OCI-LY1 (cell line): ENCODE measurements around the gene IGFN1.

Experiments used
- H2AFZ ChIP-seq: fragments of 200-600 bp; sonication (generic), shearing (Covaris generic); 2 replicates; pipeline ENCODE4 v1.6.0; 2014; ENCODE audit warnings: antibody characterized with exemption, mild to moderate bottlenecking, low read length
- H3F3A ChIP-seq: fragments of 200-600 bp; sonication (generic), shearing (Covaris generic); 2 replicates; pipeline ENCODE4 v1.6.0; 2014; ENCODE audit warnings: mild to moderate bottlenecking, antibody characterized with exemption, low read length, moderate library complexity; ENCODE audit not compliant: insufficient read depth
- H3K27ac ChIP-seq: fragments of 200-600 bp; sonication (generic); 2 replicates; pipeline ENCODE4 v1.5.1; 2014; ENCODE audit warnings: low read length, mixed run types, mild to moderate bottlenecking, low read depth; ENCODE audit not compliant: poor library complexity, severe bottlenecking
- H3K27me3 ChIP-seq: fragments of 200-600 bp; sonication (generic); 2 replicates; pipeline ENCODE4 v1.6.0; 2014; ENCODE audit warnings: antibody characterized with exemption, mild to moderate bottlenecking, low read length, moderate library complexity; ENCODE audit not compliant: insufficient read depth
- H3K36me3 ChIP-seq: fragments of 200-600 bp; sonication (generic); 2 replicates; pipeline ENCODE4 v1.6.1; 2014; ENCODE audit warnings: mild to moderate bottlenecking, antibody characterized with exemption, low read length, moderate library complexity, mixed read lengths; ENCODE audit not compliant: insufficient read depth
- H3K4me1 ChIP-seq: fragments of 200-600 bp; sonication (generic); 2 replicates; pipeline ENCODE4 v1.5.1; 2014; ENCODE audit warnings: mild to moderate bottlenecking, low read length, moderate library complexity; ENCODE audit not compliant: insufficient read depth, severe bottlenecking
- H3K4me2 ChIP-seq: fragments of 200-600 bp; sonication (generic), shearing (Covaris generic); 2 replicates; pipeline ENCODE4 v1.6.1; 2014; ENCODE audit warnings: low read length
- H3K4me3 ChIP-seq: fragments of 200-600 bp; sonication (generic); 2 replicates; pipeline ENCODE4 v1.5.1; 2014; ENCODE audit warnings: low read length, low read depth, mild to moderate bottlenecking, mixed read lengths; ENCODE audit not compliant: poor library complexity, severe bottlenecking
- H3K79me2 ChIP-seq: fragments of 200-600 bp; shearing (Covaris generic); 2 replicates; pipeline ENCODE4 v1.6.1; 2016; ENCODE audit warnings: mixed run types, low read length, mixed read lengths; ENCODE audit not compliant: insufficient read depth
- H3K9ac ChIP-seq: fragments of 200-600 bp; sonication (generic), shearing (Covaris generic); 2 replicates; pipeline ENCODE4 v1.6.1; 2014; ENCODE audit warnings: mild to moderate bottlenecking, low read length, mixed read lengths
- H3K9me2 ChIP-seq: fragments of 200-600 bp; sonication (generic), shearing (Covaris generic); 2 replicates; pipeline ENCODE4 v1.6.1; 2014; ENCODE audit warnings: low read depth, mild to moderate bottlenecking, low read length, mixed read lengths
- H3K9me3 ChIP-seq: fragments of 200-600 bp; shearing (Covaris generic); 2 replicates; pipeline ENCODE4 v1.6.1; 2014; ENCODE audit warnings: low read length, mixed read lengths
- H4K20me1 ChIP-seq: fragments of 200-600 bp; sonication (generic), shearing (Covaris generic); 2 replicates; pipeline ENCODE4 v1.6.0; 2016; ENCODE audit warnings: mild to moderate bottlenecking, low read length; ENCODE audit not compliant: insufficient read depth
- CTCF ChIP-seq: fragments of 200-600 bp; sonication (generic), shearing (Covaris generic); IDR thresholded peaks from 2 replicates; pipeline ENCODE4 v1.5.1; 2017; ENCODE audit warnings: mild to moderate bottlenecking, antibody characterized with exemption, low read length, moderate library complexity, mixed read lengths
- EZH2 ChIP-seq: fragments of 200-600 bp; sonication (generic), shearing (Covaris generic); IDR thresholded peaks from 2 replicates; pipeline ENCODE4 v1.8.0; 2017; ENCODE audit warnings: borderline replicate concordance, mixed run types, mild to moderate bottlenecking, antibody characterized with exemption, low read length, moderate library complexity, mixed read lengths

Gene IGFN1

GRCh38 chr1:201194046-201194445 is 3.4 kb downstream of the IGFN1 start:
- H4K20me1 ChIP-seq, result no peaks in the 10 kb centered on the region

DNA sequence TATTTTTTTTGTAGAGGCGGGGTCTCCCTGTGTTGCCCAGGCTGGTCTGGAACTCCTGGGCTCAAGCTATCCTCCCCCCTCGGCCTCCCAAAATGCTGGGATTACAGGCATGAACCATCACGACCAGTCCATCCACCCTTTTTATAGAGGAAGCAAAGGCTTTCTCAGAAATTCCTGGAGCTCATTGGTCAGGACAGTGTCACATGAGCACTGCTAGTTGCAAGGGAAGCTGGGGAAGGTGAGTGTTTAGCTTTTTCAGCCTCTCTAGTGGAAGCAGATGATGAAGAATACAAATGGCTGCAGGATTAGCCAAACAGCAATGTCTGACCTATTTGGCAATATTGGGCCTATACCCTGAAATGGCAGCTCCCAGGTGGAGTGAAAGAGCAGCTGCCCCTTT is 8.0 kb downstream of the IGFN1 start:
- H3K27me3 ChIP-seq, result peaks cover 4% of the 10 kb centered on the region; the same call in 1 of the 2 replicates
- TF ChIP-seq EZH2 (no peak), CTCF (no peak)
- H3K4me1 ChIP-seq, result no peaks in the 10 kb centered on the region
- no peaks in the 10 kb centered on the region for H3K9me2 ChIP-seq
- no peaks in the 10 kb centered on the region for H4K20me1 ChIP-seq
- H3K9ac ChIP-seq, result no peak overlapping the region
- H3K36me3 ChIP-seq, result no peaks in the 10 kb centered on the region
- H3K4me2 ChIP-seq, result no peak overlapping the region
- no peak overlapping the region for H3K4me3 ChIP-seq
- no peak overlapping the region for H3K27ac ChIP-seq
- no peaks in the 10 kb centered on the region for H3K79me2 ChIP-seq
- H2AFZ ChIP-seq, result no peak overlapping the region
- no peaks in the 10 kb centered on the region for H3K9me3 ChIP-seq
- H3F3A ChIP-seq, result no peaks in the 10 kb centered on the region

More at GRCh38 chr1:201194046-201194445, 3.4 kb downstream of the IGFN1 start:
- Histone ChIP-seq H2AFZ (no peak overlapping the region), H3K4me1 (no peaks in the 10 kb centered on the region), H3K36me3 (no peaks in the 10 kb centered on the region), H3K4me2 (no peak overlapping the region), H3K9ac (no peak overlapping the region), H3K27ac (no peak overlapping the region), H3K27me3 (no peaks in the 10 kb centered on the region), H3K9me2 (no peaks in the 10 kb centered on the region), H3K4me3 (no peak overlapping the region), H3F3A (no peaks in the 10 kb centered on the region), H3K79me2 (no peaks in the 10 kb centered on the region), H3K9me3 (no peaks in the 10 kb centered on the region)
- TF ChIP-seq EZH2 (no peak), CTCF (no peak)

GRCh38 chr1:201205036-201205435 is 14.4 kb downstream of the IGFN1 start:
- H3K36me3 ChIP-seq, result no peaks in the 10 kb centered on the region
- H3K4me1 ChIP-seq, result no peaks in the 10 kb centered on the region
- H3K4me2 ChIP-seq, result no peak overlapping the region
- H3K4me3 ChIP-seq, result no peak overlapping the region
- H4K20me1 ChIP-seq, result no peaks in the 10 kb centered on the region
- TF ChIP-seq EZH2 (no peak), CTCF (no peak)
- no peak overlapping the region for H3K9ac ChIP-seq
- peaks cover 4% of the 10 kb centered on the region; the same call in 1 of the 2 replicates for H3K27me3 ChIP-seq
- H3K9me3 ChIP-seq, result no peaks in the 10 kb centered on the region
- no peaks in the 10 kb centered on the region for H3K79me2 ChIP-seq
- H3F3A ChIP-seq, result no peaks in the 10 kb centered on the region
- no peak overlapping the region for H3K27ac ChIP-seq
- H2AFZ ChIP-seq, result no peak overlapping the region
- no peaks in the 10 kb centered on the region for H3K9me2 ChIP-seq
